A549 treated with CpdA at 1 μM for 4 hours (cell line): Measurements from ENCODE around the gene CKB. TPM values are rescaled to one million over a fixed set of nuclear protein-coding genes. Genes with fewer than 3 reads are reported as not detected.

Source experiments
- total RNA-seq: library from RNA; stranded (reverse); fragments of 200-300 nt; extraction: Qiagen RNA extraction; gene quantifications from 5 replicates; pipeline ENCODE4 v1.2.3, GENCODE V29; 2022; ENCODE audit warnings: low read depth

The CKB gene
- 68.9 to 104 TPM (median 98.2 TPM) in 5 replicates for total RNA-seq

GRCh38 chr14:103522649-103523574 lies at the start of gene CKB:
Gene CKB, minus strand, starts transcription at chr14:103522830. Its CDS starts 337 bp downstream, at chr14:103522493.

DNA sequence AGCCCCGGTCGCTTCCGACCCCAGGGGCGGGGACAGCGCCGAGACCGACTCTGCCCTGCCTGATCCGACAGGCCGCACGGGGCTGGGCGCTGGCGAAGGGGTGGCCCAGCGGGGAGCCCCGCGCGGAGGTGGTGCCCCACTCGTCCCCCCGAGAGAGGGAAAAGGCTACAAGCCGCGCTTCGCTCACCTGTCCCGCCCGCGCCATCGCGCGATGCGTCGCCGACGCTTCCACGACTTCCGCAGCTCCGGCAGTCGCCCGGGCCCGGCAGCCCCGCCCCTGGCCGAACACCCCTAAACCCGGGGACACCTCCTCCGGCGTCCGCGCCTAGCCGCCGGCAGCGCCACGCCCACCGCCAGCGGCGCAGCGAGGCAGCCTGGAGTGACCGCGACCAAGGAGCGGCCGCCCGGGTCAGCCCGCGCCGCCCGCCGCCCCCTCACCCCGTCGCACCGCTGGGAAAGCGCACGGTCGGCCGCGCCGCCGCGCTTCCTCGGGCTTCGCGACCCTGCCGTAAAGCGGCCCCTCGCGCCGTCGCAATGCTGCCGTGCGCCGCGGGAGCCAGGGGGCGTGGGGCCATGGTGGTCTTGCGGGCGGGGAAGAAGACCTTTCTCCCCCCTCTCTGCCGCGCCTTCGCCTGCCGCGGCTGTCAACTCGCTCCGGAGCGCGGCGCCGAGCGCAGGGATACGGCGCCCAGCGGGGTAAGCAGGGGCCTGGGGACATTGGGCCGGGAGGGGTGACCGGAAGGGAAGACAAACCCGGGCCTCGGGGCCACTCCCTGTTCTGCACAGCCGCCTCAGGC lies 40.0 kb upstream of the CKB start, which contains the start of the genes BAG5 and COA8:
Gene BAG5 (minus strand): TSS at position 229 of the 797 bp plus-strand sequence. CDS start 1,493 bp downstream, outside the sequence.
Gene COA8 (plus strand): TSS at position 532 of the 797 bp plus-strand sequence. CDS start 42 bp downstream, at position 574.

DNA sequence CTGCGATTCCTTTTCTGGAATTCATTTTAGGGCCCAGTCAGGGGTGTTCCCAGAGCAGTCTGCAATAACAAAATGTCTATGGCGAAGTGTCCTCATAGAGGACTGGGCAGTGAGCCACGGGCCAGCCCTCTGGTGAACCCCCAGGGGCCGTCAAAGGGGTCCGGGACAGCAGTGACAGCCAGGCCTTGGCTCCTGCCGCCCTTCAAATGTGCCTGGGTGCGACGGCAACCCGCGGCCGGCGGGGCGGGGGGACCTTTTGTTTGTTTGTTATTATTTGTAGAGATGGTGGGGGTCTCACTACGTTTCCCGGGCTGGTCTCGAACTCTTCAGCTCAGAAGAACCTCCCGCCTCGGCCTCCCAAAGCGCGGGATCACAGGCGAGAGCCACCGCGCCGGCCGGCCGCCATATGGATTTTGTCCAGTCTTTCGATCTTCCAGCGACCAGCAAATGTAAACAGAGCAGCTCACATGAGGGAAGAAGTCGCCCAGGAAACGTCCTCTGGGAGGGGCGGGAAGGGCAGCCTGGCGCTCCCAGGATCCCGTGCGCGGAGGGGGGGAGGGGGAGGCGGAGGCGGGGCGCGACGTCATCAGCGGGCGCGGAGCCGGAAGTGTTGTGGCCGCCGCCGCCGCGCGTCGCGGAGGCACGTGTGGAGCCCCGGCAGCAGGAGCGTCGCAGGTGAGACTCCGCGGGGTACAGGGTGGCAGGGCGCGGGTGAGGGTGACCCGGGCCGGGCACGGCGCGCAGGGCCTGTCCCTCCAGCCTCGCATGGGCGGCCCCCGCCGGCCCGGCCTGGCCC lies 6.2 kb upstream of the CKB start, which contains the start of gene TRMT61A:
Gene TRMT61A (plus strand): TSS at position 610 of the 796 bp plus-strand sequence. CDS start 783 bp downstream, outside the sequence.

Other genes starting within 250 kb of the CKB start
- 205 to 280 TPM (median 272 TPM) in 5 replicates for gene EIF5, start 188.6 kb downstream of the CKB start, total RNA-seq
- gene MARK3, start 137.4 kb downstream of the CKB start, total RNA-seq, result 58.6 to 68.1 TPM (median 61.7 TPM) in 5 replicates
- 18.8 to 31.0 TPM (median 26.5 TPM) in 5 replicates for gene TRMT61A, start 6.4 kb upstream of the CKB start, total RNA-seq
- gene BAG5, start 39.8 kb upstream of the CKB start, total RNA-seq, result 20.5 to 26.2 TPM (median 20.9 TPM) in 5 replicates
- 45.8 to 56.3 TPM (median 53.6 TPM) in 5 replicates for gene COA8, start 40.1 kb upstream of the CKB start, total RNA-seq
- gene KLC1, start 106.4 kb upstream of the CKB start, total RNA-seq, result 90.9 to 118 TPM (median 107 TPM) in 5 replicates
- gene XRCC3, start 192.6 kb upstream of the CKB start, total RNA-seq, result 27.9 to 32.1 TPM (median 30.1 TPM) in 5 replicates
- gene ZFYVE21, start 193.0 kb upstream of the CKB start, total RNA-seq, result 29.9 to 39.9 TPM (median 34.5 TPM) in 5 replicates